Measurements from ENCODE around the gene C14orf93.

Gene C14orf93

GRCh38 chr14:23044840-23045239 is 34.9 kb upstream of the C14orf93 start:
- no peak for DNase-seq

- DNase-seq = no peak
Measured at GRCh38 chr14:23043754-23044153, 33.8 kb upstream of the C14orf93 start.

- no peak for DNase-seq
Measured at GRCh38 chr14:23043145-23043544, 33.2 kb upstream of the C14orf93 start.

GRCh38 chr14:23042162-23042965 is 32.4 kb upstream of the C14orf93 start, which contains the start of gene PSMB11:
PSMB11 (plus strand) TSS chr14:23042212; CDS start chr14:23042226, 14 bp downstream.
- DNase-seq = no peak

GRCh38 chr14:23041729-23042128 is 31.8 kb upstream of the C14orf93 start:
- no peak for DNase-seq

GRCh38 chr14:23040100-23040499 is 30.2 kb upstream of the C14orf93 start:
- no peak for DNase-seq

GRCh38 chr14:23035303-23036144 is 25.6 kb upstream of the C14orf93 start:
- DNase-seq = no peak

- DNase-seq = no peak
Measured at GRCh38 chr14:23034498-23035302, 24.8 kb upstream of the C14orf93 start, which contains the start of gene PSMB5. PSMB5 (minus strand) TSS chr14:23034900; CDS start chr14:23034881, 19 bp downstream.

- no peak for DNase-seq
Measured at GRCh38 chr14:23033801-23034497, 24.0 kb upstream of the C14orf93 start.

GRCh38 chr14:23033251-23033727 is 23.3 kb upstream of the C14orf93 start:
- DNase-seq = no peak

- no peak for DNase-seq
Measured at GRCh38 chr14:23030936-23031335, 21.0 kb upstream of the C14orf93 start.

GRCh38 chr14:23028799-23029198 is 18.9 kb upstream of the C14orf93 start:
- DNase-seq = no peak

GRCh38 chr14:23025151-23025814 is 15.3 kb upstream of the C14orf93 start:
- no peak for DNase-seq

GRCh38 chr14:23024612-23025075 is 14.7 kb upstream of the C14orf93 start:
- DNase-seq = no peak

- DNase-seq = no peak
Measured at GRCh38 chr14:23023795-23024152, 13.8 kb upstream of the C14orf93 start.

GRCh38 chr14:23023022-23023794 is 13.3 kb upstream of the C14orf93 start:
- DNase-seq = no peak

- no peak for DNase-seq
Measured at GRCh38 chr14:23021889-23022442, 12.0 kb upstream of the C14orf93 start.

GRCh38 chr14:23021434-23021833 is 11.5 kb upstream of the C14orf93 start:
- DNase-seq = no peak

GRCh38 chr14:23020143-23021128 is 10.5 kb upstream of the C14orf93 start:
- no peak for DNase-seq

Data from hippocampal formation (tissue), 2 donors.